Fibroblast of skin of abdomen (primary cell): Measurements from ENCODE around the gene LLGL1.

ENCODE experiments used
- DNase-seq: peaks from one replicate; pipeline ENCODE4 v3.0.0-alpha.2; 2013

LLGL1 gene

DNA sequence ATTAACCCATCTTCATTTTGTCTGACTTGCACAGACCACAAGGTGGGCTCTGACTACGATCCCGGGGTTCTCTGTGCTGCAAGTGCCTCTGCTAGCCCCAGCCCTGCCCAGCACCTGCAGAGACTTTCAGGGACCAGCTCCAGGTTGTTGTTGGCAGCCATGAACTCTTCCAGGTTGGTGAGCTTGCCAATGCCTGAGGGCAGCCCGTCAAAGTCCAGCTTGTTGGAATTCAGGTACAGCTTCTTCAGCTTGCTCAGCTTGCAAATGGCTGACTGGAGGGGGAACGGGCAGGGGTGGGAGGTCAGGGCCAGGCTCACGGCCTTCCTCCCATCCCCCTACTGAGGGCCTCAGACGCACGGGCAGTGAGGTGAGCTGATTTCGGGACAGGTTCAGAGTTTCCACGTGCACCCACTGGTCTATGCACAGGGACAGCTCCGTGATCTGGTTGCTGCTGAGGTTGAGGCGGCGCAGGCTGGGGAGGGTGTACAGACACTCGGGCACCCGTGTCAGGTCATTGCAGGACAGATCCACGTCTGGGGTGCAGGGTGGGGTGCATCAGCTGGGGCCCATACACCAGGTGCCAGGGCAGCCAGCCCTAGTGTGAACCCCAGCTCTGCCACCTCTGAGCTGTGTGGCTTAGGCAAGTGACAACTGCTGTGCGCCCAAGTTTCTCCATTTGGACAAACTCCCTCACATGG, 27.9 kb downstream of the LLGL1 start:
- no peak for DNase-seq

DNA sequence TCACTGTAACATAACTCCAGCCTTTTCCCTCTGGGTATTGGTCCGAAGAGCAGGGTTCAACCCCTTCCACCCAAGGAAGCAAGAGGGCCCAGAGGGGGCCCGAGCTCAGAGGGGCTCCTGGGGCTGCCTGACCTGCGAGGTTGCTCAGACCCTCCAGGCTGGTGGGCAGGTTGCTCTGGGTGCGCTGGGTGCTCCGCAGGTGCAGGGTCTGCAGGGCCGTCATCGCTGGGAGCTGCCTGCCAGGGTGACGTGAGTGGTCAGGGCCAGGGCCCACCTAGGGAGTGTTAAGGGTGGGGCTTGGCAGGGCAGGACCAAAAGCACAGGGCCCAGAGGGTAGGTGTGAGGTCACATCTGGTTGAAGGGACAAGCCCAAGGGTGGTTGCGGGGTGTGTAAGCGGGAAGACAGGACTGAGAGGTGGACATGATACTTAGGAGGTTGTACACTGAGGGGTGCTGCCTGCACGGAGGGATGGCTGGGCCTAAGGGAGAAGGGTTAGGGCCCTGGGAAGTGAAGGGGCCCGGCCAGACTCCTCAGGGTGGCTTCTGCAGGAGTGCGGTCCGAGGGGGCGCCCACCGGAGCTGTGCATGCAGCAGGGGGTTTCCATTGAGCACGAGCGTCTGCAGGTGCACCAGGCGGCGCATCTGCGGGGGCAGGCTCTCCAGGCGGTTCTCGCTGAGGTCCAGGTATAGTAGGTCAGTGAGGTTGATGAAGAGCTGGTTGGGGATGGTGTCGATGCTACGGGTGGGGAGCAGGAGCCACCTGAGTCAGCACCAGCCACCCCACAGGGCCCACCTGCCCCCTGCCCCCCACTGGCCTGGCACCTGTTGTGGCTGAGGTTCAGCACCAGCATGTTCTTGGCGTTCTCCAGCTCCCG, 28.7 kb downstream of the LLGL1 start:
- DNase-seq = no peak

DNA sequence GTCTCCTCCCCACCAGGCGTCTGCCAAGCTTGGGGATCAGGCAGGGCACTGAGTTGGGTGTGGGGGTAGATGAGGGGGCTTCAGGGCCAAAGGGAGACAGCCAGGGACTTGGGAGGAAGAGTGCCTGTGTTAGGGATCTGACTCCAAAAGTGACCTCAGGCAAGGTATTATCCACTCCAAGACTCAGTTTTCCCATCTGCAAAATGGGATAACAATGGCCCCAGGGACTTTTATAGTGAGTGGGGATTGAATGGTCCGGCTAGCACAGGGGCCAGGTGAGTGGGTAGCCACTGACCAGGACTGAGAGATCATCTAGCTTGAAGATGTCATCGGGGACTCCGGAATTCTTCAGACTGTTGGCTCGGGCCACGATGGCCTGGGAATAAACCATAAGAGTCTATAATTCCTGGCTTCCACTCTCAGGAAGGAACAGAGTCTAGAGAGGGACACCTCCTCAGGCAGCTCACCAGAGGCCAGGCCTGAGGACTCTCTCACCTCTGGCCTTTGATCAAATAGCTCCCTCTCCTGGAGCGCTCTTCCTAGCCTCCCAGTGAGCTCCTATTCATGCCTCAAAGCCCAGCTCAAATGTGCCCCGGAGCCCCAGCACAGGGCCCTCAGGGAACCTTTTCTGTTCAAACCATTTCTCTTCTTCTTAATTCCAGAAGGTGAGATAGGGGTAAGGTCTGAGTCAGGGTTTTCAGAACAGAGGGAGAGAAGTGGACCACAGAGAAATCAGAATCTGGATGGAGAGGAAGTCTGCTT, 29.6 kb downstream of the LLGL1 start:
- no peak for DNase-seq

DNA sequence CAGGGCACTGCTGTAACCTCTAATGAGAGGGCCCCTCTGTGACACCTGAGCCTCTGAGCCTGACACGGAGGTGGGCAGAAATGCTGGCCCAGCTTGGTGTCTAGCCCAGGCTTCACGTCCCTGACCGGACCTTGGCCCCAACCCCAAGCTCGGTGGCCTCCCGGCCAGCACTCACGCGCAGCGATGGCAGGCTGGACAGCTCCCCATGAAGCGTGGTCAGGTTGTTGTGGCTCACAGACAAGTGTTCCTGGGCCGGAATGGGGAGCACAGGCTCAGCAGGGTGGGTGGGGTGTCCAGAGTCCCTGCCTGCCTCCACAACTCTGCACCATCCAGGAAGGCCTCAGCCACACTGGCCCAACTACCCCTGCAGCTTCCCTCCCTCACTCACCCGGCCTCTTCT, 30.9 kb downstream of the LLGL1 start:
- DNase-seq = no peak

DNA sequence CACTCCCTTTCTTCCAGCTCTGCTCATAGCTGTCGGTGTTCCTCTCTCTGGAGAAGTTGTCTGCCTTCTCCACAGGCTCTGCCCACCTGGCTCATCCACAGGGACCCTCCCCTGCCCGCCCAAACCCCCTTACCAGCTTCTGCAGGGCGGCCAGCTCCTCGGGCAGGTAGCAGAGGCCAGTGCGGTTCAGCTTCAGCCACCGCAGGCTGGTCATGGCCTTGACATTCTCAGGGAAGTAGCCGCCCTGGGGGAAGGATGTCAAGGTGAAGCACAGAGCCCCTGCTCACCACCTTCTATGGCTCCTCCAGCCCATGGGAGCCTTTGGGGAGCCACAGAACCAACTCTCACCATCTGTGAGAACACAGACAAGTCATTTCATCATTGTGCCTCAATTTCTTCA, 31.3 kb downstream of the LLGL1 start:
- DNase-seq = no peak

DNA sequence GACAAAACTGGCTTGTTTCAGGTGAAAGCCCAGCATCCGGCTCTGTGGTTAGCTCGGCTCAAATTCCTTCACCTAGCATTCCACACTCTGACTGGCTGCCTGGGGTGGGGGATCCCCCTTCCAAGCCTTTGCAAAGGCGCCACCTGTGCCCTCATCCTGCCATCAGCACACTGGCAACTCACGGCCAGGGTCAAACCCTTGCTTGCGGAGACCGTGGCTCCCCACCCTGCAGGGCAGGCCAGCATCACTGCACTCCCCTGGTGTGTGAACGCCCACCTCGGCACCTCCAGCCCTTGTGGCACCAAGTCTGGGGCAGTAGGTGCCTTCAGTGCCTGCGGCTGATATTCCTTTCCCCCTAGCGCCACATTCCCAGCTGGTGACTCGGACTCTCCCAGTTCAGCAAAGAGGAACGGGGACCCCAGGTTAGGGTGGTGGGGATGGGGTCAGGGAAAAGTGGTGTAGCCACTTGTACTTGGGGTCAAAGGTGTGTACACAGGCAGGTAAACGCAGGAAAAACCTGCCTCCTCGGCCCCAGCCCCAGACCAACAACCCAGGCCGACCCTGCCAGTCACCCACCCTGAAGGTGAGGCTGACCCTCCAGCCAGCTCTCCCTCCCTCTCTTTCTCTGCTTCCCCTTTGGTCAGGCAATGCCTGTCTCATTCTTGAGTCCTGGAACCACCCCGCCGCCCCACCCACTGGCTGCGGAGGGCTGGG, 32.0 kb downstream of the LLGL1 start:
- no peak for DNase-seq

DNA sequence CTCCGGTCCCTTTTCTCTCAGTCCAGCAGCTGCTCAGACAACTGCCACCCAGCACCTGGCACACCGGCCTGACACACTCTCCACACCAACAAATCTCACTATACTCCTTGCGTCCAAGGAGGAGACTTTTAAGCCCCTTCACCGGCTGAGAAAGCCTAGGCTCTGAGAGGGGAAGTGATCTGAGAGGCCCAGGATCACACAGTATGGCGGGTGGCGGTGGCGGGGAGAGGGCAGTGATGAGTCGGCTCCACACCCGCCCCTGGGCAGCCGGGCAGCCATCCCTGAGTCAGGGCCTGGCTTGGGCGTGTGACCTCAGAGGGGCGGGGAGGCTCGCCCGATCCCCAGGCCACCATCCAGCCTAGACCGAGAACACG, 32.5 kb downstream of the LLGL1 start:
- peak; percentile 25 for DNase-seq

DNA sequence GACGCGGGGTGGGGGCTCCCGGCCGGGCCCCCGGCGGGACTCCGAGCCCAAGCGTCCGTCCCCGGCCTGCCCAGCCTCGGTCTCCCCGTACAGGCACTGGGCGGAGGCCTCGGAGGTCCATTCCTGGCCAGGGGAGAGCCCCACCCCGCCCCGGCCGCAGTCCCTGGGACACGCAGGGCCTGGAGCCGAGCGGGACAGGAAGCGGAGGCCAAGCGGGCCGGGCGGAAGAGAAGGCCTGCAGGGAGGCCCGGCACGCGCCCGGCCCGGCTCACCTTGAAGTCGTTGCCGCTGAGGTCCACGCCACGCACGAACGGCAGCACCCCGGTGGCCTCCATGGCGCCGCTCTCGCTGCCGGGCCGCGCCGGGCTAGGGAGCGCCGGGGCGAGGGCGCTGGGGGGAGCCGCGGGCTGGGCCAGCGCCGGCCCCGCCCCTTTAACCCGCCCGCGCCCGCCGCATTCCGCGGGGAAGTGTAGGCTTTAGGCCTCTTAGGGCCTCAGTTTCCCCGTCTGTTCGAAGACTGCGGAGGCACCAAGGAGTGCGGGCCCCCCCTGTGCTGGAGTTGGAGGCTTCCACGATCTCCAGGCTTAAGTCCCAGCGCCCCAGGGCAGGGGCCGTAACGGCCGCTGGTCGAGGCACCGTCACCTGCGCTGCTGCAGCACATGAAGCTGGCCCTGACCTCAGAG, 33.1 kb downstream of the LLGL1 start, which contains the start of gene FLII:
Gene FLII (minus strand): TSS at position 383 of the 683 bp plus-strand sequence. CDS start 48 bp downstream, at position 335.
- DNase-seq = peak; percentile 30

DNA sequence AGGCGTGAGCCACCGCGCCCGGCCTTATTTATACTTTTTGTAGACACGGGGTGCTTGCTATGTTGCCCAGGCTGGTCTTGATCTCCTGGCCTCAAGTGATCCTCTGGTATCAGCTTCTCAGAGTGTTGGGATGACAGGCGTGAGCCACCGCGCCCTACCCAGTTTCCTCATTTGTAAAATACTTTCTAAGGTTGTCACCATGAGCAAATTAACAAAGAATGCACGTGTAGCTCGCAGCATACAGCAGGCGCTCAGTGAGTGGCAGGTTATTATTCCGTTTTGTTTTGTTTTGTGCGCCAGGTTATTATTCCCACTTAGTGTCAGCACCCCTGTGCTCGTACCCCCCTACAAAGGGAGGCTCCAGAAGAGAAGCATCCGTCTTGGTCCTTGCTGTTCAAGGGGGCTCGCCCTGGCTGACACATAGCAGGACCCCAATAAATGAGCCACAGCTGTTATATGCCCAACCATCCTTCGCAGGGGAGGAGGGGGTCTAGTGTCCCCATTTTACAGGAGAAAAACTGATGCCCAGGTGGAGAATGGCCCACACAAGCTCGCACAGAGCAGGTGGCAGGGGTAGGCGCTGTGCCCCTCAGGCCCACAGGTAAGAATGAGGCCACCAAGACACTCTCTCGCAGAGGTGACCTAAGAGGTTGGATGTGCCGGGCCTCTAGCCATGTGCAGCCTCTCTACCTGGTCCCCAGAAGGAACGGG, 34.3 kb downstream of the LLGL1 start:
- DNase-seq = peak; percentile 28

DNA sequence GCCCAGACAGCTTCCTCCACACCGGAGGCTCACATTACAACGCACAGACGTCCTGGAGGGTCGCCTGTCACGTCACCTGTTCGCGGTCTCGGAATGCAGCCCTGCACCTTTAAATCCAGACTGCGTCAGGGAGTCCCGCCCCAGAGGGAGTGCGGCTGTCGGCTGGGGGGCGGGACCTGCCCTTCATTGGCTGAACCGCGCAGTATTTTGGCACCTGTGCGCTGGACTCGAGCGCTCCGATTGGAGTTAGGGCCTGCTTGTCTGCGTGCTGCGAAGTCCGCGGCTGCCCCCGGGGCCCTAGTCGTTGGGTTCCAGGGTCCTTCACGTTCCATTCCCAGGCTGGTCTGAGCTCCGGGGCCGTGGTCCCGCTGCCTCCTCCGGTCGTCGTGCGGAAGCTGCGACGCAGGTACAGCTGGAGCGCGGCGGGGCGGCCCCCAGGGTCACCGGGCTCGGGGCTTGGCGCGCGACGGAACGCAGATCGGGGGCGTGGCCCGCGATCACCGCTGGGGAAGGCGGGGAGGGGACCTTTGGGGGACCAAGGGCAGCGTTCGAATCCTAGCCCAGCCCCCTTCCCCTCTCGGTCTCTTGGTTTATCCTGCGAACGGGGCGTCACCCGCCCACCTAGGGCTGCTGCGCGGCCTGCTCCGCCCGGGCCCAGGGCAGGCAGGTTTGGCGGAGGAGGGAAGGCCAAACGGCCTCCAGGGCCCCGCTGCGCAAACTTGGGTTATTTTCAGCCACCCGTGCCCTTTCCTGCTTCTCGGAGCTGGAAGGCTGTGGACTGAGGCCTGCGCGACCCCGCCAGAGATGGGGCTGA, 35.1 kb downstream of the LLGL1 start, which contains the start of gene MIEF2:
Gene MIEF2 (plus strand): TSS at position 331 of the 814 bp plus-strand sequence. CDS start 2,059 bp downstream, outside the sequence.
- peak; percentile 92 for DNase-seq

DNA sequence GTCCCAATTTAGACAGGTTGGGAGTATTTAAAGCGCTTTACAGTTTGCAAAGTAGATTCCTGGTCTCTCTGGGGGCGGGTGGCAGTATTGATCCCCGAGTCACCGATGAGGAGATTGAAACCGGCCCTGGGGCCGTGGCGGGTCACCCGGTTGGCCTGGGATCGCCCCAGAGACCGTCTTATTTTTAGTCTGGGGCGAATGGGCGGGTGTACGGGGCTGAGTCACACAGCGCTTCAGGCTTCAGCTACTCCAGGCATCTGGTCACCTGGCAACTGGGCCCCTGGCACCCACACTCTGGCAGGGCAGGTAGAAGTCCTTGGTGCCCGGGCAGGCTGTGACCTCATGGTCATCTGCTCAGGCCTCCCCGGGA, 35.7 kb downstream of the LLGL1 start:
- DNase-seq = peak; percentile 14

DNA sequence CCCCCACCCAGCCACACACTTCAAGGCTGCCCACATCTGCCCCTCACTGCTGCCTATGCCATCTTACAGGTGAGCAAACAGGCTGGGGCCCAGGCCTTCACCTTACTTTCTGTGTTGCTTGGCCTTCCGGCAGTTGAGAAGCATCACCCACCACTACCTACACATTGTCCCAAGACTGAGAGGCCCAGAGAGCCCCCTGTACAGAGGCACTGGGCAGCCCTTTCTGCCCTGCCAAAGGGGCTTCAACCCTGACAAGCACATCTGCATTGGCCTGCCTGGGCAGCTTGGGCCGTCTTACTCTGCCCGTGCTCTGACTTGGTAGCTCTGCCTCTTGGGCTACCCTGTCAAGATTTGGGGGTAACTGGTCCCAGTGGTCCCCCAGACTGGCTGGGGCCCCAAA, 36.2 kb downstream of the LLGL1 start:
- DNase-seq = no peak

DNA sequence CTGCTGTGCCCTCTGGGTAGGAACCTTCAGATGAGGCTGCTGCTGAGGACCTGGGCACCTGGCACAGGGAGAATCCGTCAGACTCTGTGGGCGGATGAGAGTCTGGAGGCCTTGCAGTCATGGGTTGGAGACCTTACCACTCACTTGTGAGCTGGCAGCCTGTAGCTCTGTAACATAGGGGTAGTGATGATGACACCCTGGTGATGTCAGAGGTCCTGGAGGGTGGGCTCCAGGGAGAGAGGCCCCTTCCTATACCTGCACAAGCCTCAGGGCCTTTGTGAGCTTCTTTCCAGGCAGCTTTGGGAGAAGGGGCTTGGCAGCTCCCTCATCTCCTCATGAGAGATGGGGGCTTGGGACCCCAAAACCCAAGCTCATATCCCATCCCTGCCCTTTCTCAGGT, 36.7 kb downstream of the LLGL1 start:
- no peak for DNase-seq

DNA sequence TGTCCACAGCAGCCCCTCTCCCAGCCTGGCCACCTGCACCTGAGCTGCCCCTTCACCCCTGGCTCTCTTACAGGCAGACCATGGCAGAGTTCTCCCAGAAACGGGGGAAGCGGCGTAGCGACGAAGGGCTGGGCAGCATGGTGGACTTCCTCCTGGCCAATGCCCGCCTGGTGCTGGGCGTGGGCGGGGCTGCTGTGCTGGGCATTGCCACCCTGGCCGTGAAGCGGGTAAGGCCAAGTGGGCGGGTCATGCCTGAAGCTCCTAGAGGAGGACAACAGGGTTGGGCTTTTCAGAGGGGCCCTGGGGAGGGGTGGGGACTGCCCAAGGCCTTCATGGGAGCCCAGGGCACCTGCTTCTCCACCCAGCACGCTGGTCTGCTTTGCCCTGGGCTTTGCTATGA, 37.2 kb downstream of the LLGL1 start:
- no peak for DNase-seq

DNA sequence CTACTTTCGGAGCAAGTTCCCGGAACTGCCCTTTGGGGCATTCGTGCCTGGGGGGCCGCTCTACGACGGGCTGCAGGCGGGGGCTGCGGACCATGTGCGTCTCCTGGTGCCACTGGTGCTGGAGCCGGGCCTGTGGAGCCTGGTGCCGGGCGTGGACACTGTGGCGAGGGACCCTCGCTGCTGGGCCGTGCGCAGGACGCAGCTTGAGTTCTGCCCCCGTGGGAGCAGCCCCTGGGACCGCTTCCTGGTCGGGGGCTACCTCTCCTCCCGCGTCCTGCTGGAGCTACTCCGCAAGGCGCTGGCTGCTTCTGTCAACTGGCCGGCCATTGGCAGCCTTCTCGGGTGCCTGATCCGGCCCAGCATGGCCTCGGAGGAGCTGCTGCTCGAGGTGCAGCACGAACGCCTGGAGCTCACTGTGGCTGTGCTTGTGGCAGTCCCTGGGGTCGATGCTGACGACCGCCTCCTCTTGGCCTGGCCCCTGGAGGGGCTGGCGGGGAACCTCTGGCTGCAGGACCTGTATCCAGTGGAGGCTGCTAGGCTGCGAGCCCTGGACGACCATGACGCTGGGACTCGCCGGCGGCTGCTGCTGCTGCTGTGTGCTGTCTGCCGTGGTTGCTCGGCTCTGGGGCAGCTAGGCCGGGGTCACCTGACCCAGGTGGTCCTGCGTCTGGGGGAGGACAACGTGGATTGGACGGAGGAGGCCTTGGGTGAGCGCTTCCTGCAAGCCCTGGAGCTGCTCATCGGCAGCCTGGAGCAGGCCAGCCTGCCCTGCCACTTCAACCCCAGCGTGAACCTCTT, 38.6 kb downstream of the LLGL1 start:
- no peak for DNase-seq

DNA sequence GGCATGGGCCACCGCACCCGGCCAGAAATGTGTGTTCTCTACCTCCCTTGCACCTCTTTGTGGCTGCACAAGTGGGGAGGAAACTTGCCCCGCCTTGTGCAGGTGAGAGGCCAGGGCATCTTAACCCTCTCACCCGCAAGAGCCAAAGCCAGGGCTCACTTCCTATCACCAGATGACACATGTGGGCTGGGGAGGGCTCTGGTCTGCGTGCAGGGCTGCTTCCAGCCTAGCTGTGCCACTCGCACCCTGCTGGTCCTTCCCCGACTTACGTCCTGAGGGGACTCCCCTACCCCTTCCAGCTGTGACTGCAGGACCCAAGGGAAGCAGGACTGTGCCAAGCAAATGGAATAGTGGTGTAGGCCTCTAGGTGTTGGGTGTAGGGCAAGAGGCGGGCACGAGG, 41.9 kb downstream of the LLGL1 start:
- no peak for DNase-seq

DNA sequence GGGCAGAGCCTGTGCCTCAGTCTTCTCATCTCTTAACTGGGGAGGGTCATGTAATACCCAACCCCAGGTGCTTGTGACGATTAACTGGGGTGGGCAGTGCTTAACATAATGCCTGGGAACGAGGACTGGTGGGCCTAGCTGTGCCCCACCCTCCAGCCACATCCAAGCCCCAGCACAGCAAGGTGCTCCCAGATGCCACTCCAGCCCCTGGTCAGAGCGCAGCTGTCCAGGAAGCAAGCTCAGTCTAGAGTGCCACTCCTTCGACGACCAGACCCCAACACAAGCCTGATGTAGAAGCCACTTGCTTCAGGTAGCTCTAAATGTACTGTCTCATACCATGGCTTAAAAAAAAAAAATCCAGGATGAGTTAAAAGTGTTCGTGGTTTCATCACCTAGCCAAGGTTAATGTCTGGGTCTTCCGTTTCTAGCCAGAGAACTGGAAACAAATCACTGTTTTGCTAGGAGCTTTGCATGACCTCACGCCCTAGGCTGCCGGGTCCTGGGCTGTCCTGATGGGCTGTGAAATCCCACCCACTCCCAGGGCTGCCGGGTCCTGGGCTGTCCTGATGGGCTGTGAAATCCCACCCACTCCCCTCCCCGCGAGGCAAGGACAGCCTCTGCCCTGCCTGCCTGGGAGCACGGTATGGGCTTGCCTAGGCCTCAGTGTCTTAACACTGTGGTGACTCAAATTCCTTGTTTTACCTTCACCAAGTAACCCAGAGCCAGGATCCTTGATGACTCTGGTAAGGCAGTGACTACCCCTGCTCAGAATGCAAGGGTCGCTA, 42.7 kb downstream of the LLGL1 start:
- DNase-seq = peak; percentile 59
